ENCODE data around the gene BATF.
A peak's percentile ranks its signal among the peaks of the same experiment; 100 is the strongest.

BATF gene

GRCh38 chr14:75562489-75562888 is 40.2 kb downstream of the BATF start:
- no peak for DNase-seq (ENCODE audit: low read depth)

- DNase-seq (ENCODE audit: low read depth), result no peak
Measured at GRCh38 chr14:75563931-75564330, 41.7 kb downstream of the BATF start.

- DNase-seq (ENCODE audit: low read depth), result no peak
Measured at GRCh38 chr14:75565056-75565455, 42.8 kb downstream of the BATF start.

GRCh38 chr14:75566321-75566720 is 44.1 kb downstream of the BATF start:
- DNase-seq (ENCODE audit: low read depth), result peak; percentile 83

- no peak for DNase-seq (ENCODE audit: low read depth)
Measured at GRCh38 chr14:75566752-75567151, 44.5 kb downstream of the BATF start.

- no peak for DNase-seq (ENCODE audit: low read depth)
Measured at GRCh38 chr14:75568140-75568539, 45.9 kb downstream of the BATF start.

GRCh38 chr14:75568791-75569190 is 46.5 kb downstream of the BATF start:
- DNase-seq (ENCODE audit: low read depth), result no peak

- DNase-seq (ENCODE audit: low read depth), result no peak
Measured at GRCh38 chr14:75570797-75571196, 48.5 kb downstream of the BATF start.

GRCh38 chr14:75572104-75572503 is 49.8 kb downstream of the BATF start:
- DNase-seq (ENCODE audit: low read depth), result no peak

- DNase-seq (ENCODE audit: low read depth), result no peak
Measured at GRCh38 chr14:75577090-75577489, 54.8 kb downstream of the BATF start.

- peak; percentile 50 for DNase-seq (ENCODE audit: low read depth)
Measured at GRCh38 chr14:75577729-75578101, 55.4 kb downstream of the BATF start.

- peak; percentile 52 for DNase-seq (ENCODE audit: low read depth)
Measured at GRCh38 chr14:75578102-75578785, 56.0 kb downstream of the BATF start, which contains the start of gene FLVCR2. Gene FLVCR2, plus strand, starts transcription at chr14:75578620. Its CDS starts 353 bp downstream, at chr14:75578973.

GRCh38 chr14:75578786-75579337 is 56.6 kb downstream of the BATF start:
- no peak for DNase-seq (ENCODE audit: low read depth)

GRCh38 chr14:75579338-75579864 is 57.1 kb downstream of the BATF start:
- DNase-seq (ENCODE audit: low read depth), result no peak

- DNase-seq (ENCODE audit: low read depth), result no peak
Measured at GRCh38 chr14:75579882-75580281, 57.6 kb downstream of the BATF start.

GRCh38 chr14:75587388-75587787 is 65.1 kb downstream of the BATF start:
- DNase-seq (ENCODE audit: low read depth), result no peak

- DNase-seq (ENCODE audit: low read depth), result no peak
Measured at GRCh38 chr14:75589931-75590330, 67.7 kb downstream of the BATF start.

- DNase-seq (ENCODE audit: low read depth), result no peak
Measured at GRCh38 chr14:75591331-75591946, 69.2 kb downstream of the BATF start.

GRCh38 chr14:75591987-75592575 is 69.8 kb downstream of the BATF start:
- DNase-seq (ENCODE audit: low read depth), result no peak

GRCh38 chr14:75595226-75595625 is 73.0 kb downstream of the BATF start:
- DNase-seq (ENCODE audit: low read depth), result no peak

Measured in stimulated activated CD4-positive, alpha-beta T cell treated with anti-CD3 and anti-CD28 coated beads, Interleukin-2, amount 100 ng/mL, for 4 hours (primary cell).